Measurements from ENCODE around the gene NDUFB6.
"Not testable (repeated sequence)": the region's sequence is repeated elsewhere in the genome, so short reads cannot be mapped to it uniquely, and the experiment has no call there.

NDUFB6 gene

GRCh38 chr9:32551276-32552051 is 21.5 kb downstream of the NDUFB6 start:
- peak overlapping the region; percentile 83 for H3K4me2 ChIP-seq (ENCODE audit: low read depth, low read length, poor library complexity, severe bottlenecking)

DNA sequence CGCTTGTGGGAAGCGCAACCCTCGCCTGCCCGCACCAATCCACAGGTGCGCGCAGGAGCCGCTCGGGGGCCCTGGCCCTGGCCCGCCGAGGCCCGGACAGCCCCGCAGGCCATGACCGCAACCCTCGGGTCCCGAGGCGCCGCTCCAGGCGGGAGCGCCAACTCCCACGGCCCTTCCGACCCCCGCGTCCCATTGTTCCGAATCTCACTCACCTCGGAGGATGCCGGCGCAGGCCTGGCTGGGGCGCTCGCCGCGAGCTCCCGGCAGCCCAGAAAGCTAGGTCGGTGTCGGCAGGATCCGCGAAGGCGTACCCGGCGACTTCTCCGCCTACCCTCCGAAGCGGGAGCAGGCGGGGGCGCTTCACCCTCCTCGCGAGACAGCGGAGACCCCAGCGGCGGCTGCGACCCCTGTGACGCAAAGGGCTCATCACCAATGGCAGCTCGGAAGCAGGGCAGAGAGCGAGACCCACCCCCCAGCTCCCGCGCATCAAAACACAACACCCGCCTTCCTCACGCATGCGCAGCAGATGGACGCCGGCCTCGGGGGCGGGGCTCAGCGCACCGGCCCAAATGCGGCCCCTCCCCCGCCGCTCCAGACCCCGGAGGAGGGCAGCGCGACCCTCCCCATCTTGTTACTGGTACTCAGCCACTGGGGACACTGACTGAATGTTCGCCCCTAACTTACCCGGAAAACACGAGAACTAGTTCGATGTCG is 22.2 kb downstream of the NDUFB6 start:
- H2AFZ ChIP-seq (ENCODE audit: low read length) = peak overlapping the region; percentile 72
- H3F3A ChIP-seq (ENCODE audit: low read depth) = no peaks in the 10 kb centered on the region; the same call in 1 of the 2 replicates
- peaks cover 45% of the 10 kb centered on the region for H4K20me1 ChIP-seq (ENCODE audit: insufficient read depth, low read length, poor library complexity, severe bottlenecking)
- peak overlapping the region; percentile 94 for H3K4me2 ChIP-seq (ENCODE audit: low read depth, low read length, poor library complexity, severe bottlenecking)
- peak overlapping the region; percentile 87 for H3K4me3 ChIP-seq (ENCODE audit: low read length, poor library complexity, severe bottlenecking)
- H3K9me3 ChIP-seq (ENCODE audit: insufficient read depth, low read depth, low read length) = no peaks in the 10 kb centered on the region
- H3K9ac ChIP-seq (ENCODE audit: low read depth, low read length, poor library complexity, severe bottlenecking) = peak overlapping the region; percentile 91
- TF ChIP-seq EZH2phosphoT487 (IDR thresholded peaks at IDR 0.05; ENCODE audit: borderline replicate concordance) = no peak
- no peak for TF ChIP-seq CTCF (conservative IDR thresholded peaks at IDR 0.05; ENCODE audit: low read length)
- H3K79me2 ChIP-seq (ENCODE audit: insufficient read depth, low read length) = peaks cover 83% of the 10 kb centered on the region
- H3K4me1 ChIP-seq (ENCODE audit: insufficient read depth, low read length, poor library complexity, severe bottlenecking) = peaks cover 55% of the 10 kb centered on the region
- H3K9me2 ChIP-seq (replicated peaks; ENCODE audit: low read depth, low read length) = no peaks in the 10 kb centered on the region
- H3K27me3 ChIP-seq (ENCODE audit: insufficient read depth, low read length, poor library complexity, severe bottlenecking) = no peaks in the 10 kb centered on the region
- H3K36me3 ChIP-seq (ENCODE audit: insufficient read depth, low read length) = no peaks in the 10 kb centered on the region

More at GRCh38 chr9:32551276-32552051, 21.5 kb downstream of the NDUFB6 start:
- Histone ChIP-seq H3K4me3 (ENCODE audit: low read length, poor library complexity, severe bottlenecking) (peak overlapping the region; percentile 87), H3K36me3 (ENCODE audit: insufficient read depth, low read length) (no peaks in the 10 kb centered on the region), H3K79me2 (ENCODE audit: insufficient read depth, low read length) (peaks cover 80% of the 10 kb centered on the region), H4K20me1 (ENCODE audit: insufficient read depth, low read length, poor library complexity, severe bottlenecking) (peaks cover 38% of the 10 kb centered on the region), H3K4me1 (ENCODE audit: insufficient read depth, low read length, poor library complexity, severe bottlenecking) (peaks cover 49% of the 10 kb centered on the region), H2AFZ (ENCODE audit: low read length) (peak overlapping the region; percentile 72), H3K27me3 (ENCODE audit: insufficient read depth, low read length, poor library complexity, severe bottlenecking) (no peaks in the 10 kb centered on the region), H3K9ac (ENCODE audit: low read depth, low read length, poor library complexity, severe bottlenecking) (peak overlapping the region; percentile 91), H3F3A (ENCODE audit: low read depth) (no peaks in the 10 kb centered on the region; the same call in 1 of the 2 replicates), H3K9me2 (replicated peaks; ENCODE audit: low read depth, low read length) (no peaks in the 10 kb centered on the region), H3K9me3 (ENCODE audit: insufficient read depth, low read depth, low read length) (no peaks in the 10 kb centered on the region)
- TF ChIP-seq EZH2phosphoT487 (IDR thresholded peaks at IDR 0.05; ENCODE audit: borderline replicate concordance) = no peak
- no peak for TF ChIP-seq CTCF (conservative IDR thresholded peaks at IDR 0.05; ENCODE audit: low read length)

DNA sequence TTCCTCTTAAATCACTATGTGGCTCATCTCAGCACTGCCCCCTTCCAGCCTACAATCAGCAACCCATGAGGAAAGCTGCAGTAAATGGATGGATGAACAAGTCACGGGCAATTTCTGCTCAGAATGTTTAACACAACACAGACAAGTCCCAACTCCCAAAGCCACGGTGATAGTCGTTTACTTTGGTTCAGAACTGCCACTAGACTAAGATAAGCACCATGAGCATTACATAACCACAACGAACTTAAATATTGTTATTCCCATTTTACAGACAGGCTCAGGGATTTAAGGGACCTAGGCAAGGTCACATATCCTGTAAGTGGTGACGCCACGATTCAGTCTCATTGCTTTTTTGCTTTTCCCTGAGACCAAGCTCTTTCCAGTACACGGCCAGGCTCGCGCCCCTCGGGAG is 22.8 kb downstream of the NDUFB6 start:
- Histone ChIP-seq H2AFZ (ENCODE audit: low read length) (peak overlapping the region; percentile 68), H3K9me3 (ENCODE audit: insufficient read depth, low read depth, low read length) (no peaks in the 10 kb centered on the region), H3K36me3 (ENCODE audit: insufficient read depth, low read length) (no peaks in the 10 kb centered on the region), H3K79me2 (ENCODE audit: insufficient read depth, low read length) (peaks cover 88% of the 10 kb centered on the region), H3K27me3 (ENCODE audit: insufficient read depth, low read length, poor library complexity, severe bottlenecking) (no peaks in the 10 kb centered on the region), H3K9me2 (replicated peaks; ENCODE audit: low read depth, low read length) (no peaks in the 10 kb centered on the region), H3F3A (ENCODE audit: low read depth) (no peaks in the 10 kb centered on the region; the same call in 1 of the 2 replicates), H3K4me1 (ENCODE audit: insufficient read depth, low read length, poor library complexity, severe bottlenecking) (peaks cover 56% of the 10 kb centered on the region), H3K4me2 (ENCODE audit: low read depth, low read length, poor library complexity, severe bottlenecking) (peak overlapping the region; percentile 94), H3K4me3 (ENCODE audit: low read length, poor library complexity, severe bottlenecking) (peak overlapping the region; percentile 87), H3K9ac (ENCODE audit: low read depth, low read length, poor library complexity, severe bottlenecking) (peak overlapping the region; percentile 91), H4K20me1 (ENCODE audit: insufficient read depth, low read length, poor library complexity, severe bottlenecking) (peaks cover 49% of the 10 kb centered on the region)
- TF ChIP-seq CTCF (conservative IDR thresholded peaks at IDR 0.05; ENCODE audit: low read length) (peak; percentile 21), EZH2phosphoT487 (IDR thresholded peaks at IDR 0.05; ENCODE audit: borderline replicate concordance) (no peak)

DNA sequence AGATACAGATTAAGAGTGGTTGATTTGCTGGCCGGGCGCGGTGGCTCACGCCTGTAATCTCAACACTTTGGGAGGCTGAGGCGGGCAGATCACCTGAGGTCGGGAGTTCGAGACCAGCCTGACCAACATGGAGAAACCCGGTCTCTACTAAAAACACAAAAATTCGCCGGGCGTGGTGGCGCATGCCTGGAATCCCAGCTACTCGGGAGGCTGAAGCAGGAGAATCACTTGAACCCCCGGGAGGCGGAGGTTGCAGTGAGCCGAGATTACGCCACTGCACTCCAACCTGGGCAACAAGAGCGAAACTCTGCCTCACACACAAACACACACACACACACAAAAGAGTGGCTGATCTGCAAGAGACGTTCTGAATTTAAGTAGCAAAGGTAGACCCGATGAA is 24.7 kb downstream of the NDUFB6 start:
- peak overlapping the region; percentile 94 for H3K4me2 ChIP-seq (ENCODE audit: low read depth, low read length, poor library complexity, severe bottlenecking)

More for the DNA sequence above, 24.7 kb downstream of the NDUFB6 start:
- Histone ChIP-seq H3K4me1 (ENCODE audit: insufficient read depth, low read length, poor library complexity, severe bottlenecking) (peaks cover 49% of the 10 kb centered on the region), H3K4me3 (ENCODE audit: low read length, poor library complexity, severe bottlenecking) (peak overlapping the region; percentile 87), H4K20me1 (ENCODE audit: insufficient read depth, low read length, poor library complexity, severe bottlenecking) (peaks cover 62% of the 10 kb centered on the region), H3K79me2 (ENCODE audit: insufficient read depth, low read length) (peaks cover 90% of the 10 kb centered on the region), H3K36me3 (ENCODE audit: insufficient read depth, low read length) (peaks cover 10% of the 10 kb centered on the region; the same call in 1 of the 2 replicates)
- H3K9ac ChIP-seq (ENCODE audit: low read depth, low read length, poor library complexity, severe bottlenecking); H3F3A ChIP-seq (ENCODE audit: low read depth); H3K27me3 ChIP-seq (ENCODE audit: insufficient read depth, low read length, poor library complexity, severe bottlenecking); H3K9me2 ChIP-seq (replicated peaks; ENCODE audit: low read depth, low read length); H2AFZ ChIP-seq (ENCODE audit: low read length); H3K9me3 ChIP-seq (ENCODE audit: insufficient read depth, low read depth, low read length): not testable (repeated sequence)
